ENCODE measurements around the gene MAGEA8. TPM values are rescaled to one million over a fixed set of nuclear protein-coding genes. Genes with fewer than 3 reads are reported as not detected.

The MAGEA8 gene
- total and polyA plus RNA-seq, 9 of the 15 experiments (the other 6 are each of a cell fraction or from before 2014, with no cell fraction given) = 0.49 to 4.6 (median 1.9) TPM

- TF ChIP-seq ZNF318 (IDR thresholded peaks at IDR 0.05; ENCODE audit: borderline replicate concordance in 1 of 2, low read depth in 1 of 2) (no peak), CBX2 (IDR thresholded peaks at IDR 0.05; ENCODE audit: insufficient read depth, low read length, poor library complexity, severe bottlenecking) (no peak), FOXM1 (IDR thresholded peaks at IDR 0.05; ENCODE audit: low read depth) (peak; percentile 61; the same call in 1 of the 2 replicates), FOXM1 (CRISPR knock-in tag; IDR thresholded peaks at IDR 0.05; ENCODE audit: low read depth) (no peak), ZKSCAN1 (IDR thresholded peaks at IDR 0.05; ENCODE audit: low read depth, low read length) (no peak), FOXO4 (CRISPR knock-in tag; IDR thresholded peaks at IDR 0.05) (no peak), STAT5A (IDR thresholded peaks at IDR 0.05; ENCODE audit: borderline replicate concordance, low read length) (peak; percentile 78), NCOA1 (IDR thresholded peaks at IDR 0.05; ENCODE audit: low read depth) (0 out of 2 replicates have a peak, but pooled peaks have one; percentile 55), ELK3 (CRISPR knock-in tag; IDR thresholded peaks at IDR 0.05) (no peak), TOE1 (IDR thresholded peaks at IDR 0.05; ENCODE audit: borderline replicate concordance) (no peak), TOE1 (CRISPR knock-in tag; IDR thresholded peaks at IDR 0.05; ENCODE audit: borderline replicate concordance, low read depth) (no peak), STAT6 (CRISPR knock-in tag; IDR thresholded peaks at IDR 0.05) (no peak), TGIF2 (CRISPR knock-in tag; IDR thresholded peaks at IDR 0.05) (no peak), MYC (IDR thresholded peaks at IDR 0.05; ENCODE audit: low read depth, low read length) (no peak), MYC (CRISPR knock-in tag; IDR thresholded peaks at IDR 0.05; ENCODE audit: borderline replicate concordance, low read depth) (no peak)
Measured at GRCh38 chrX:149848855-149849254, 32.1 kb upstream of the MAGEA8 start (continued).

Data from K562 (cell line).